H9 (cell line): ENCODE results near the gene GJD4. TPM values are rescaled to one million over a fixed set of nuclear protein-coding genes. Genes with fewer than 3 reads are reported as not detected.

Source experiments
- DNase-seq: peaks from one replicate; pipeline ENCODE4 v3.0.0-alpha.2; 2017
- H2AFZ ChIP-seq: one replicate; pipeline ENCODE4 v1.6.1; 2013; ENCODE audit warnings: mild to moderate bottlenecking, low read length, control low read depth, moderate library complexity
- H2AK5ac ChIP-seq: 2 replicates; pipeline ENCODE4 v1.6.1; 2013; ENCODE audit warnings: low read length, control low read depth, mixed read lengths; ENCODE audit not compliant: insufficient read length
- H2BK120ac ChIP-seq: one replicate; pipeline ENCODE4 v1.6.1; 2013; ENCODE audit warnings: low read depth, mild to moderate bottlenecking, low read length, control low read depth, inconsistent platforms; ENCODE audit not compliant: poor library complexity, severe bottlenecking
- H2BK12ac ChIP-seq: 2 replicates; pipeline ENCODE4 v1.6.1; 2013; ENCODE audit warnings: low read length, control low read depth, mixed read lengths, low read depth; ENCODE audit not compliant: insufficient read length
- H2BK15ac ChIP-seq: 2 replicates; pipeline ENCODE4 v1.6.1; 2013; ENCODE audit warnings: low read depth, low read length, control low read depth
- H2BK20ac ChIP-seq: one replicate; pipeline ENCODE4 v1.6.1; 2013; ENCODE audit warnings: low read depth, mild to moderate bottlenecking, low read length, control low read depth, inconsistent platforms; ENCODE audit not compliant: poor library complexity, severe bottlenecking
- H2BK5ac ChIP-seq: 2 replicates; pipeline ENCODE4 v1.6.1; 2013; ENCODE audit warnings: low read length, control low read depth, mixed read lengths; ENCODE audit not compliant: insufficient read length
- H3K14ac ChIP-seq: 2 replicates; pipeline ENCODE4 v1.6.1; 2013; ENCODE audit warnings: low read length, control low read depth; ENCODE audit not compliant: insufficient read depth
- H3K18ac ChIP-seq: 2 replicates; pipeline ENCODE4 v1.6.1; 2013; ENCODE audit warnings: low read depth, mild to moderate bottlenecking, mixed read lengths, low read length, control low read depth; ENCODE audit not compliant: insufficient read length
- H3K23ac ChIP-seq: 2 replicates; pipeline ENCODE4 v1.6.1; 2013; ENCODE audit warnings: low read length, control low read depth, mixed read lengths, low read depth; ENCODE audit not compliant: insufficient read length
- H3K23me2 ChIP-seq: 2 replicates; pipeline ENCODE4 v1.6.1; 2013; ENCODE audit warnings: low read depth, mild to moderate bottlenecking, mixed read lengths, low read length, control low read depth; ENCODE audit not compliant: insufficient read length, poor library complexity, severe bottlenecking
- H3K27ac ChIP-seq: 2 replicates; pipeline ENCODE4 v1.5.1; 2013; ENCODE audit warnings: low read length, control low read depth, mixed read lengths, low read depth; ENCODE audit not compliant: insufficient read length
- H3K27me3 ChIP-seq: 2 replicates; pipeline ENCODE4 v1.6.1; 2013; ENCODE audit warnings: low read length, control low read depth, inconsistent platforms; ENCODE audit not compliant: insufficient read depth
- H3K4ac ChIP-seq: 2 replicates; pipeline ENCODE4 v1.6.1; 2013; ENCODE audit warnings: low read depth, mild to moderate bottlenecking, control low read depth, inconsistent platforms, low read length, moderate library complexity
- H3K4me1 ChIP-seq: 2 replicates; pipeline ENCODE4 v1.6.1; 2013; ENCODE audit warnings: low read length, control low read depth, inconsistent platforms; ENCODE audit not compliant: insufficient read depth
- H3K4me2 ChIP-seq: 2 replicates; pipeline ENCODE4 v1.6.1; 2013; ENCODE audit warnings: low read length, control low read depth, mixed read lengths; ENCODE audit not compliant: insufficient read length, insufficient read depth
- H3K56ac ChIP-seq: 2 replicates; pipeline ENCODE4 v1.6.1; 2013; ENCODE audit warnings: low read depth, mild to moderate bottlenecking, mixed read lengths, low read length, control low read depth; ENCODE audit not compliant: insufficient read length
- H3K79me1 ChIP-seq: 2 replicates; pipeline ENCODE4 v1.6.1; 2013; ENCODE audit warnings: low read depth, mild to moderate bottlenecking, moderate library complexity, low read length, control low read depth, inconsistent platforms; ENCODE audit not compliant: insufficient read depth, poor library complexity, severe bottlenecking
- H3K79me2 ChIP-seq: 2 replicates; pipeline ENCODE4 v1.6.1; 2013; ENCODE audit warnings: low read length, control low read depth, inconsistent platforms; ENCODE audit not compliant: insufficient read depth
- H3K9ac ChIP-seq: 2 replicates; pipeline ENCODE4 v1.6.1; 2013; ENCODE audit warnings: low read length, control low read depth, mixed read lengths; ENCODE audit not compliant: insufficient read length; ENCODE audit errors: extremely low read depth
- H3K9me3 ChIP-seq: one replicate; pipeline ENCODE4 v1.6.1; 2013; ENCODE audit warnings: low read depth, low read length, inconsistent platforms; ENCODE audit not compliant: control insufficient read depth
- H3T11ph ChIP-seq: one replicate; pipeline ENCODE4 v1.6.1; 2013; ENCODE audit warnings: mild to moderate bottlenecking, low read length, control low read depth, inconsistent platforms
- H4K20me1 ChIP-seq: one replicate; pipeline ENCODE4 v1.6.1; 2013; ENCODE audit not compliant: control insufficient read depth, insufficient read length, insufficient read depth
- H4K5ac ChIP-seq: 2 replicates; pipeline ENCODE4 v1.6.1; 2013; ENCODE audit warnings: low read depth, mild to moderate bottlenecking, mixed read lengths, low read length, control low read depth; ENCODE audit not compliant: insufficient read length
- H4K8ac ChIP-seq: replicated peaks from 2 replicates; pipeline ENCODE4 v1.6.1; 2013; ENCODE audit warnings: low read length, control low read depth, mixed read lengths, low read depth; ENCODE audit not compliant: insufficient read length
- H4K91ac ChIP-seq: 2 replicates; pipeline ENCODE4 v1.6.1; 2013; ENCODE audit warnings: low read depth, mild to moderate bottlenecking, moderate library complexity, mixed read lengths, low read length, control low read depth; ENCODE audit not compliant: insufficient read length
- H3K27ac Mint-ChIP-seq, 3 experiments: 2 replicates in 2 of 3; 3 replicates in 1 of 3; pipeline ENCODE4 v1.8.0; 2020 to 2021; ENCODE audit warnings: mixed read lengths in 3 of 3, mild to moderate bottlenecking in 1 of 3, moderate library complexity in 1 of 3
- H3K27me3 Mint-ChIP-seq: 2 replicates; pipeline ENCODE4 v1.8.0; 2021; ENCODE audit warnings: low read depth, mild to moderate bottlenecking, moderate library complexity, mixed read lengths
- H3K36me3 Mint-ChIP-seq, 3 experiments: 2 replicates in 2 of 3; 3 replicates in 1 of 3; pipeline ENCODE4 v1.8.0; 2020 to 2021; ENCODE audit warnings: low read depth in 3 of 3, mixed read lengths in 3 of 3; ENCODE audit not compliant: insufficient read depth in 1 of 3
- H3K4me1 Mint-ChIP-seq, 2 experiments: 2 replicates each; pipeline ENCODE4 v1.8.0; 2020; ENCODE audit warnings: mixed read lengths in 2 of 2
- H3K4me3 Mint-ChIP-seq, 2 experiments: 2 replicates in 1 of 2; 3 replicates in 1 of 2; pipeline ENCODE4 v1.8.0; 2020 to 2021; ENCODE audit warnings: mild to moderate bottlenecking in 2 of 2, mixed read lengths in 2 of 2, moderate library complexity in 1 of 2
- H3K9me3 Mint-ChIP-seq, 2 experiments: 2 replicates in 1 of 2; 3 replicates in 1 of 2; pipeline ENCODE4 v1.8.0; 2020; ENCODE audit warnings: mild to moderate bottlenecking in 2 of 2, mixed read lengths in 2 of 2, moderate library complexity in 1 of 2
- CTCF ChIP-seq: fragments of 200-600 bp; sonication (generic); conservative IDR thresholded peaks from 3 replicates; pipeline ENCODE4 v1.8.0; 2021; ENCODE audit warnings: antibody characterized with exemption, mild to moderate bottlenecking
- WGBS: extraction: QIAGEN DNeasy Blood & Tissue Kit; methylation state at CpG from one replicate; pipeline ENCODE4 v1.1.7; 2013; ENCODE audit warnings: missing lambda C conversion rate, low lambda C conversion rate, mixed read lengths; ENCODE audit not compliant: insufficient read length; ENCODE audit errors: extremely low coverage; 5-methylcytosine and 5-hydroxymethylcytosine counted together
- total RNA-seq: library from RNA; stranded (reverse); gene quantifications from 2 replicates; pipeline ENCODE4 v1.2.1, GENCODE V29; 2021

Gene GJD4
- total RNA-seq, 1 experiment from 2014 or later, result not detected

GRCh38 chr10:35608328-35608672, 3.2 kb downstream of the GJD4 start:
- peaks cover 14 to 18% of the 10 kb centered on the region in 2 experiments for H3K9me3 Mint-ChIP-seq
- H3K36me3 Mint-ChIP-seq, result peaks cover 7 to 11% (median 11%) of the 10 kb centered on the region in 3 experiments
- peaks cover 3% of the 10 kb centered on the region in 2 experiments; a peak in 3 of 4 replicates for H3K4me1 Mint-ChIP-seq
- Histone ChIP-seq H4K8ac (no peak overlapping the region), H3K4me2 (no peak overlapping the region), H3K4me1 (no peaks in the 10 kb centered on the region), H2AFZ (no peak overlapping the region), H3K9ac (no peak overlapping the region), H3K18ac (no peak overlapping the region), H3K27me3 (no peaks in the 10 kb centered on the region; the same call in 1 of the 2 replicates), H2BK20ac (no peak overlapping the region), H2BK15ac (no peak overlapping the region), H4K5ac (no peak overlapping the region), H2BK12ac (no peak overlapping the region), H3K56ac (no peak overlapping the region), H2BK5ac (no peak overlapping the region), H3K9me3 (no peaks in the 10 kb centered on the region), H3K79me1 (no peaks in the 10 kb centered on the region), H3K14ac (no peak overlapping the region), H3K27ac (no peak overlapping the region), H3K79me2 (no peaks in the 10 kb centered on the region), H3K23me2 (no peaks in the 10 kb centered on the region), H4K20me1 (no peaks in the 10 kb centered on the region), H2BK120ac (no peak overlapping the region), H2AK5ac (no peak overlapping the region), H3T11ph (no peak overlapping the region), H3K4ac (no peak overlapping the region), H4K91ac (no peak overlapping the region), H3K23ac (no peak overlapping the region)
- no peak for TF ChIP-seq CTCF
- no peak overlapping the region for H3K27ac Mint-ChIP-seq
- no CpG with 5 or more reads among the region's 16 CpGs for WGBS
- H3K4me3 Mint-ChIP-seq, result no peak overlapping the region
- DNase-seq, result no peak
- H3K27me3 Mint-ChIP-seq, result no peaks in the 10 kb centered on the region; the same call in 1 of the 2 replicates
